MM.1S (cell line): Measurements from ENCODE around the gene RTN4RL1.

Experiments used
- CTCF ChIP-seq: fragments of 300-600 bp; sonication (generic); IDR thresholded peaks from 2 replicates; pipeline ENCODE4 v1.5.1; 2016; ENCODE audit warnings: antibody characterized with exemption, low read length, mixed read lengths
- EZH2 ChIP-seq: fragments of 300-600 bp; sonication (generic); optimal IDR thresholded peaks from 2 replicates; pipeline ENCODE3; 2017; ENCODE audit warnings: low read depth, mild to moderate bottlenecking, antibody characterized with exemption, low read length, mixed read lengths

GRCh38 chr17:2062571-2063183 lies 37.5 kb upstream of the RTN4RL1 start:
- no peak for TF ChIP-seq CTCF
- TF ChIP-seq EZH2: no peak
